ENCODE results near the gene DCTN3. TPM values are rescaled to one million over a fixed set of nuclear protein-coding genes. Genes with fewer than 3 reads are reported as not detected.

Gene DCTN3
- total RNA-seq, 1 donor from 2014 or later = 94.8 TPM

GRCh38 chr9:34577400-34578240, 42.7 kb downstream of the DCTN3 start:
- peak overlapping the region; percentile 85 for H3K27ac Mint-ChIP-seq (ENCODE audit: unreplicated experiment)
- H4K20me1 ChIP-seq (ENCODE audit: insufficient read depth, low read length) = peaks cover 15% of the 10 kb centered on the region
- peak overlapping the region; percentile 66 for H2AFZ ChIP-seq (ENCODE audit: low read depth, low read length)
- FAIRE-seq (no peak), DNase-seq (ENCODE audit: low read depth) (no peak)
- peaks cover 53% of the 10 kb centered on the region for H3K27me3 ChIP-seq (ENCODE audit: insufficient read depth, low read length)
- peak overlapping the region; percentile 76 for H3K4me2 ChIP-seq (ENCODE audit: low read length)
- H3K27me3 Mint-ChIP-seq (ENCODE audit: low read depth, unreplicated experiment) = peaks cover 27% of the 10 kb centered on the region
- H3K4me1 Mint-ChIP-seq (ENCODE audit: low read depth, unreplicated experiment) = peaks cover 30% of the 10 kb centered on the region
- H3K9me3 ChIP-seq (ENCODE audit: insufficient read depth, low read depth, low read length) = no peaks in the 10 kb centered on the region
- H3K9me3 Mint-ChIP-seq (ENCODE audit: unreplicated experiment) = no peaks in the 10 kb centered on the region
- no peaks in the 10 kb centered on the region for H3K36me3 ChIP-seq (ENCODE audit: insufficient read depth, low read length)
- no peaks in the 10 kb centered on the region for H3K79me2 ChIP-seq (ENCODE audit: insufficient read depth, low read length)
- no peak overlapping the region for H3K9ac ChIP-seq (ENCODE audit: low read length)
- TF ChIP-seq CTCF (IDR thresholded peaks at IDR 0.05; ENCODE audit: insufficient read depth, low read depth, low read length) = no peak
- no peak for TF ChIP-seq EZH2 (IDR thresholded peaks at IDR 0.05; ENCODE audit: insufficient read depth, low read length)
- H3K4me3 Mint-ChIP-seq (ENCODE audit: unreplicated experiment) = peak overlapping the region; percentile 78
- H3K27ac ChIP-seq (ENCODE audit: low read depth, low read length) = no peak overlapping the region
- H3K4me3 ChIP-seq (ENCODE audit: insufficient read depth, low read depth, low read length) = no peak overlapping the region
- H3K4me1 ChIP-seq (ENCODE audit: insufficient read depth, low read length) = peaks cover 4% of the 10 kb centered on the region
- no peaks in the 10 kb centered on the region for H3K36me3 Mint-ChIP-seq (ENCODE audit: low read depth, unreplicated experiment)

GRCh38 chr9:34576597-34577399, 43.5 kb downstream of the DCTN3 start:
- H3K27ac Mint-ChIP-seq (ENCODE audit: unreplicated experiment) = peak overlapping the region; percentile 85
- H3K27me3 ChIP-seq (ENCODE audit: insufficient read depth, low read length) = peaks cover 51% of the 10 kb centered on the region

More at GRCh38 chr9:34576597-34577399, 43.5 kb downstream of the DCTN3 start:
- no peak for FAIRE-seq
- Mint-ChIP-seq H3K36me3 (ENCODE audit: low read depth, unreplicated experiment) (no peaks in the 10 kb centered on the region), H3K4me1 (ENCODE audit: low read depth, unreplicated experiment) (peaks cover 30% of the 10 kb centered on the region), H3K4me3 (ENCODE audit: unreplicated experiment) (peak overlapping the region; percentile 78), H3K27me3 (ENCODE audit: low read depth, unreplicated experiment) (peaks cover 26% of the 10 kb centered on the region), H3K9me3 (ENCODE audit: unreplicated experiment) (no peaks in the 10 kb centered on the region)
- Histone ChIP-seq H3K4me3 (ENCODE audit: insufficient read depth, low read depth, low read length) (no peak overlapping the region), H4K20me1 (ENCODE audit: insufficient read depth, low read length) (peaks cover 15% of the 10 kb centered on the region), H3K27ac (ENCODE audit: low read depth, low read length) (no peak overlapping the region), H3K9ac (ENCODE audit: low read length) (no peak overlapping the region), H2AFZ (ENCODE audit: low read depth, low read length) (no peak overlapping the region), H3K79me2 (ENCODE audit: insufficient read depth, low read length) (no peaks in the 10 kb centered on the region), H3K4me2 (ENCODE audit: low read length) (peak overlapping the region; percentile 76), H3K36me3 (ENCODE audit: insufficient read depth, low read length) (no peaks in the 10 kb centered on the region), H3K9me3 (ENCODE audit: insufficient read depth, low read depth, low read length) (no peaks in the 10 kb centered on the region), H3K4me1 (ENCODE audit: insufficient read depth, low read length) (peaks cover 4% of the 10 kb centered on the region)
- no peak for DNase-seq (ENCODE audit: low read depth)
- TF ChIP-seq CTCF (IDR thresholded peaks at IDR 0.05; ENCODE audit: insufficient read depth, low read depth, low read length) = no peak
- TF ChIP-seq EZH2 (IDR thresholded peaks at IDR 0.05; ENCODE audit: insufficient read depth, low read length) = no peak

All from astrocyte (in vitro differentiated cells and primary cell).